Measurements from ENCODE around the gene IL1R2.

Gene IL1R2

GRCh38 chr2:101987832-101988231, 3.9 kb upstream of the IL1R2 start:
- no peak for TF ChIP-seq CTCF (IDR thresholded peaks at IDR 0.05; ENCODE audit: low read depth, low read length)

DNA sequence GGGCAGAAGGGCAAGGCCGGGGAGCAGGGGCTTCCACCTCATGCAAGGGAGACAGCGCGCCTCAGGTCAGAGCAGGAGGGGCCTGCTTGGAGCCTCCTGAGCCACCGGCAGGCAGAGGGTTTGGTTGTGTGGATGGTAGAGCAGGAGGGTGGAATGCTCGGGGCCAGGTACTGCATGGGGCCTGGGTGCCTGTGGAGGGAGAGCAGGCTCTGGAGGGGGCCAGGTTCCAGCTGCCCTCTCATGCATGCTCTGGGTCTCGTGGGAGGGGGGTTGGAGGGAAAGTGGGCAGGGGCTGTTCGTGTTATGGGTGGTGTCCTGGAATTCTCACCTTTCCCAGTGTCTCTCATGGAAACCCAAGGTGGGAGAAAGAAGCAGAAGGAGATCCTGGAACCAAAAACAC, 3.2 kb upstream of the IL1R2 start:
- TF ChIP-seq CTCF (IDR thresholded peaks at IDR 0.05; ENCODE audit: low read depth, low read length), result no peak

More at GRCh38 chr2:101987832-101988231, 3.9 kb upstream of the IL1R2 start:
- DNase-seq (ENCODE audit: extremely low read depth, low read depth), result no peak

GRCh38 chr2:101989740-101990460, 1.9 kb upstream of the IL1R2 start:
- DNase-seq (ENCODE audit: extremely low read depth, low read depth), result no peak
- no peak for TF ChIP-seq CTCF (IDR thresholded peaks at IDR 0.05; ENCODE audit: low read depth, low read length)

More for the DNA sequence above, 3.2 kb upstream of the IL1R2 start:
- no peak for DNase-seq (ENCODE audit: extremely low read depth, low read depth)

DNA sequence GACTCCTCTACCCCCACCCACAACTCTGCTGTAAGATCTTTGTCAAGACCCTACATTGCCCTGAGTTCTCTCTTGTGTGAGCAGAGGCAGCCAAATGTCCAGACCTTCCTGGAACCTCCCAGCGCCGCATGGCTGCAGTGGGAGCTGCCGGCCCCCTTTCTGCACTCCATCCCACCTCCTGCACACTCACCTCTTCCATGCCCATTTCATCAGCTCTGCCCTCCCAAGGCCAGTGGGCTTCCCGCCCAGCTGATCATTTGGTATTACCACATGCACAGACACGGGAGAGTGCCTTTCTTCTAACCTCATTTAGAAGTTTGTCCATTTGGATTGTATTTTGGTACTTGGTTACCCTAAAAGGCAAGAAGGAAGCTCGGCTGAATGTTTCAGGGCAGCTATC, 2.0 kb downstream of the IL1R2 start:
- no peak for DNase-seq (ENCODE audit: extremely low read depth, low read depth)
- no peak for TF ChIP-seq CTCF (IDR thresholded peaks at IDR 0.05; ENCODE audit: low read depth, low read length)

GRCh38 chr2:101995019-101995418, 3.3 kb downstream of the IL1R2 start:
- no peak for DNase-seq (ENCODE audit: extremely low read depth, low read depth)
- TF ChIP-seq CTCF (IDR thresholded peaks at IDR 0.05; ENCODE audit: low read depth, low read length), result no peak

DNA sequence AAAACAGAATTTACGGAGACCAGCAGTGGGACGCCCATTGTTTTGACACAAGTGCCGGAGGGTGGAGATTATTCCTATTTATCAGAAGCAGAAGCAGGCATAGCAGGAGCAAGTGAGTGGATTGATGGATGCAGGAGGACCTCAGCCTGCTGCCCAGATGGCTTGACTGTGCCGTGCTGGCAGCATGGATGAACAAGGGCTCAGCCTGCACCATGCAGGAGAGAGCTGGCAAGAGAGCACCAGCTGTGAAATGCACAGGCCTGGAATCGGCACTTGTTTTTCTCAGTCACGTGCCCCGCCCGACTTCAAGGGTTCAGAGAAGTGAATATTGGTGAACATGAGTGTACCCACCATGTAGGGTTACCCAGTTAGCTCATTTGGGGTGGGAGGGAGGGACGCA, 4.0 kb downstream of the IL1R2 start:
- TF ChIP-seq CTCF (IDR thresholded peaks at IDR 0.05; ENCODE audit: low read depth, low read length), result no peak
- no peak for DNase-seq (ENCODE audit: extremely low read depth, low read depth)

DNA sequence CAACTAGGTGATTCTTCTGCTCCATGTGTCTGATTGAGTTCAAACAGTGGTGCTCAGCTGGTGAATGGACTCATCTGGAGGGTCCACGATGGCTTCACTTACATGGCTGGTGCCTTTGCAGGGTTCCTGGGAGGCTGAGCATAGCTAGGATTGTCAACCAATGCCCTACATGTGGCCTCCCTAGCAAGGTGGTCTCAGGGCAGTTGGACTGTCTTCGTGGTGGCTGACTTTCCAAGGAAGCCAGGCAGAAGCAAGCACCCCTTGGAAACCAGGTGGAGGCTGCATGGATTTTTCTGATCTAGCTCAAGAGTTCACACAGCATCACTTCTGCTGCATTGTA, 6.8 kb downstream of the IL1R2 start:
- TF ChIP-seq CTCF (IDR thresholded peaks at IDR 0.05; ENCODE audit: low read depth, low read length), result no peak
- DNase-seq (ENCODE audit: extremely low read depth, low read depth), result no peak

All from AG09319 (cell line).